CD14-positive monocyte (primary cell): Measurements from ENCODE around the gene CELF5. TPM values are rescaled to one million over a fixed set of nuclear protein-coding genes. Genes with fewer than 3 reads are reported as not detected.

ENCODE experiments used
- DNase-seq, 3 donors: peaks; one replicate each; pipeline ENCODE4 v3.0.0-alpha.2; 2011 to 2022
- H2AFZ ChIP-seq: 2 replicates; pipeline ENCODE4 v1.6.0; 2012; ENCODE audit warnings: mild to moderate bottlenecking, low read depth, low read length, inconsistent platforms; ENCODE audit not compliant: insufficient read depth, poor library complexity, severe bottlenecking
- H3K27ac ChIP-seq, 2 donors: 1 replicate in 1 of 2; 2 replicates in 1 of 2; pipeline ENCODE4 v1.5.1; 2012 to 2013; ENCODE audit warnings: low read length in 2 of 2, control low read depth in 1 of 2, inconsistent platforms in 1 of 2, low read depth in 1 of 2, mild to moderate bottlenecking in 1 of 2
- H3K27me3 ChIP-seq, 2 donors: one replicate each; pipeline versions ENCODE4 v1.6.0 to v1.6.1; 2011 to 2013; ENCODE audit warnings: low read length in 2 of 2; ENCODE audit not compliant: control insufficient read depth in 2 of 2, insufficient read depth in 2 of 2
- H3K36me3 ChIP-seq, 2 donors: replicated peaks in 1 of 2; 1 replicate in 1 of 2; 2 replicates in 1 of 2; pipeline versions ENCODE4 v1.5.1 to v1.6.1; 2012 to 2013; ENCODE audit warnings: low read length in 2 of 2, control low read depth in 1 of 2, inconsistent platforms in 1 of 2, mild to moderate bottlenecking in 1 of 2; ENCODE audit not compliant: insufficient read depth in 2 of 2, control insufficient read depth in 1 of 2
- H3K4me1 ChIP-seq, 2 donors: 1 replicate in 1 of 2; 2 replicates in 1 of 2; pipeline versions ENCODE4 v1.5.1 to v1.6.1; 2012 to 2013; ENCODE audit warnings: low read length in 2 of 2, control low read depth in 1 of 2, inconsistent platforms in 1 of 2, mild to moderate bottlenecking in 1 of 2, moderate library complexity in 1 of 2; ENCODE audit not compliant: insufficient read depth in 2 of 2, control insufficient read depth in 1 of 2
- H3K4me2 ChIP-seq: replicated peaks from 2 replicates; pipeline ENCODE3; 2012; ENCODE audit warnings: low read length, moderate library complexity, mild to moderate bottlenecking; ENCODE audit not compliant: poor library complexity, severe bottlenecking; ENCODE audit errors: extremely low read depth
- H3K4me3 ChIP-seq, 3 experiments: fragments of 200-600 bp in 1 of 3; sonication (generic) in 1 of 3; replicated peaks in 1 of 3; 1 replicate in 2 of 3; 2 replicates in 1 of 3; pipeline ENCODE4 v1.5.1; 2011 to 2013; ENCODE audit warnings: low read length in 3 of 3, mild to moderate bottlenecking in 3 of 3, control low read depth in 2 of 3, low read depth in 2 of 3, inconsistent platforms in 1 of 3, moderate library complexity in 1 of 3
- H3K79me2 ChIP-seq: 2 replicates; pipeline ENCODE4 v1.6.0; 2012; ENCODE audit warnings: mild to moderate bottlenecking, control low read depth, inconsistent platforms, low read length, moderate library complexity; ENCODE audit not compliant: insufficient read depth
- H3K9ac ChIP-seq: 2 replicates; pipeline ENCODE4 v1.6.0; 2017; ENCODE audit warnings: low read length, mild to moderate bottlenecking; ENCODE audit not compliant: insufficient read depth, poor library complexity, severe bottlenecking
- H3K9me3 ChIP-seq, 2 donors: replicated peaks in 1 of 2; 1 replicate in 1 of 2; 2 replicates in 1 of 2; pipeline versions ENCODE4 v1.5.1 to v1.6.1; 2012 to 2013; ENCODE audit warnings: low read length in 2 of 2, control low read depth in 1 of 2; ENCODE audit not compliant: control insufficient read depth in 1 of 2, insufficient read depth in 1 of 2
- H4K20me1 ChIP-seq: 2 replicates; pipeline ENCODE4 v1.6.0; 2012; ENCODE audit warnings: mild to moderate bottlenecking, low read length, control low read depth, moderate library complexity; ENCODE audit not compliant: insufficient read depth
- H3K27ac Mint-ChIP-seq, 7 donors: one replicate each; pipeline ENCODE4 v1.8.0; 2020; ENCODE audit warnings: mild to moderate bottlenecking in 7 of 7, mixed read lengths in 7 of 7, moderate library complexity in 6 of 7, inconsistent platforms in 2 of 7
- H3K27me3 Mint-ChIP-seq, 3 donors: one replicate each; pipeline ENCODE4 v1.8.0; 2021 to 2022; ENCODE audit warnings: low read depth in 3 of 3, mild to moderate bottlenecking in 3 of 3, mixed read lengths in 3 of 3, moderate library complexity in 3 of 3, inconsistent platforms in 1 of 3
- H3K36me3 Mint-ChIP-seq, 2 donors: one replicate each; pipeline ENCODE4 v1.8.0; 2020; ENCODE audit warnings: mixed read lengths in 2 of 2, inconsistent platforms in 1 of 2, mild to moderate bottlenecking in 1 of 2
- H3K4me1 Mint-ChIP-seq: one replicate; pipeline ENCODE4 v1.8.0; 2020; ENCODE audit warnings: mild to moderate bottlenecking, mixed read lengths
- H3K4me3 Mint-ChIP-seq, 2 donors: one replicate each; pipeline ENCODE4 v1.8.0; 2020; ENCODE audit warnings: mild to moderate bottlenecking in 2 of 2, mixed read lengths in 2 of 2, moderate library complexity in 1 of 2
- H3K9me3 Mint-ChIP-seq, 7 donors: one replicate each; pipeline ENCODE4 v1.8.0; 2020 to 2022; ENCODE audit warnings: mixed read lengths in 7 of 7, mild to moderate bottlenecking in 6 of 7, moderate library complexity in 6 of 7, inconsistent platforms in 2 of 7
- WGBS: methylation state at CpG from one replicate; pipeline ENCODE4 v1.1.5; 2013; ENCODE audit warnings: missing lambda C conversion rate; ENCODE audit not compliant: insufficient coverage; 5-methylcytosine and 5-hydroxymethylcytosine counted together
- intact Hi-C, 2 donors: fragments of 100-400 bp; cut with micrococcal nuclease; formaldehyde crosslinking; loops; one replicate each; pipeline versions ENCODE4 v1.15.0 to v1.15.1; 2023
- polyA plus RNA-seq, 3 donors: library from polyadenylated mRNA; depleted of rRNA in 1 of 3; unstranded in 2 of 3; stranded (reverse) in 1 of 3; fragments of 300-500 nt in 2 of 3; fragments of >200 nt in 1 of 3; fragmentation: Illumina TruSeq in 2 of 3; gene quantifications; 1 replicate in 2 of 3; 2 replicates in 1 of 3; pipeline ENCODE4 v1.2.3, GENCODE V29; 2012 to 2021
- TF ChIP-seq, protein P1 (sequence below): fragments of 200-600 bp; IDR thresholded peaks from one replicate; pipeline ENCODE4 v1.8.0; 2022; ENCODE audit warnings: antibody characterized with exemption, mild to moderate bottlenecking

The CELF5 gene
- polyA plus RNA-seq, 3 donors: not detected

DNA sequence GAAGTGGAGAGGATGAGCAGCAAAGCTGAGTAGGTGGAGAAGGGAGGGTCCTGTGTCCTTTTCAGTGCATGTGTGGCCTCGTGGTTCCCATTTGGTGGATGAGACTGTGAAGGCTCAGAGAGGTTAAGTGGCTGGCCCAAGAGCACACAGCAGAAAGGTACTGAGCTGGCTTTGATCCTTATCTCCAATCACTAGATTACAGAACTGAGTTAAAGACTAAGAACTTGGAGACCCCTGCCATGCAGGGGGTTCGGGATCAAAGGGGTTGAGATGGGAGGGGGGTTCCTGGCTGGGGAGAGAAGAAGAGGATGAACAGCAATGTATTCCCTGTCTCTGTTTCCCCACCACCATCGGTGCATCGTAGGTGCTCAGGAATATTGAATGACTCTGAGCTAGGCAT, 11.8 kb downstream of the CELF5 start:
- Mint-ChIP-seq H3K4me3 (no peak overlapping the region), H3K36me3 (no peaks in the 10 kb centered on the region), H3K27ac (no peak overlapping the region), H3K27me3 (peaks cover 9 to 13% (median 11%) of the 10 kb centered on the region in 3 donors), H3K9me3 (peaks cover 0 to 9% (median 1%) of the 10 kb centered on the region in 7 donors), H3K4me1 (no peaks in the 10 kb centered on the region)
- Histone ChIP-seq H3K9ac (no peak overlapping the region), H4K20me1 (no peaks in the 10 kb centered on the region), H2AFZ (no peak overlapping the region), H3K4me1 (no peaks in the 10 kb centered on the region), H3K9me3 (no peaks in the 10 kb centered on the region), H3K27ac (no peak overlapping the region), H3K36me3 (no peaks in the 10 kb centered on the region), H3K27me3 (no peaks in the 10 kb centered on the region), H3K4me2 (no peak overlapping the region), H3K4me3 (no peak overlapping the region), H3K79me2 (no peaks in the 10 kb centered on the region)
- DNase-seq: no peak
- 100% methylated on average over 2 of the region's 4 CpGs for WGBS
- TF ChIP-seq, protein P1, sequence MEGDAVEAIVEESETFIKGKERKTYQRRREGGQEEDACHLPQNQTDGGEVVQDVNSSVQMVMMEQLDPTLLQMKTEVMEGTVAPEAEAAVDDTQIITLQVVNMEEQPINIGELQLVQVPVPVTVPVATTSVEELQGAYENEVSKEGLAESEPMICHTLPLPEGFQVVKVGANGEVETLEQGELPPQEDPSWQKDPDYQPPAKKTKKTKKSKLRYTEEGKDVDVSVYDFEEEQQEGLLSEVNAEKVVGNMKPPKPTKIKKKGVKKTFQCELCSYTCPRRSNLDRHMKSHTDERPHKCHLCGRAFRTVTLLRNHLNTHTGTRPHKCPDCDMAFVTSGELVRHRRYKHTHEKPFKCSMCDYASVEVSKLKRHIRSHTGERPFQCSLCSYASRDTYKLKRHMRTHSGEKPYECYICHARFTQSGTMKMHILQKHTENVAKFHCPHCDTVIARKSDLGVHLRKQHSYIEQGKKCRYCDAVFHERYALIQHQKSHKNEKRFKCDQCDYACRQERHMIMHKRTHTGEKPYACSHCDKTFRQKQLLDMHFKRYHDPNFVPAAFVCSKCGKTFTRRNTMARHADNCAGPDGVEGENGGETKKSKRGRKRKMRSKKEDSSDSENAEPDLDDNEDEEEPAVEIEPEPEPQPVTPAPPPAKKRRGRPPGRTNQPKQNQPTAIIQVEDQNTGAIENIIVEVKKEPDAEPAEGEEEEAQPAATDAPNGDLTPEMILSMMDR: no peak
- intact Hi-C loops: no loop called here

DNA sequence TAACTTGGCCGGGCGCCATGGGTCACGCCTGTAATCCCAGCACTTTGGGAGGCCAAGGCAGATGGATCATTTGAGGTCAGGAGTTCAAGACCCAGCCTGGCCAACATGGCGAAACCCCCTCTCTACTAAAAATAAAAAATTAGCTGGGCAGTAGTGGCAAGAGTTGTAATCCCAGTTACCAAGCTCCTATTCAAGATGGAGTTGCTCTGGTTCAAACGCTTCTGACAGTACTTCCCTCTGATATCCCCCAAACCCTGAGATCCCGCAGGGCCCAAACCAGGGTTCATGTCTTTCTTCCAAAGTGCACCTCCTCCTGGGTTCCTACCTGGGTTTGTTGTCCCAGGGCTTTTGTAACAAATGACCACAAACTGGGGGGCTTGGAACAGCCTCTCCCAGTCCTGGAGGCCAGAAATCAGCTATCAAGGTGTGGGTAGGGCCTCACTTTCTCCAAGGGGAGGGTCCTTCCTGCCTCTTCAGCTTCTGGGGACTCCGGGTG, 13.7 kb downstream of the CELF5 start:
- Histone ChIP-seq H3K9ac (no peak overlapping the region), H3K9me3 (no peaks in the 10 kb centered on the region), H3K27me3 (no peaks in the 10 kb centered on the region), H2AFZ (no peak overlapping the region), H3K36me3 (no peaks in the 10 kb centered on the region), H3K4me1 (no peaks in the 10 kb centered on the region), H3K4me2 (no peak overlapping the region), H3K79me2 (no peaks in the 10 kb centered on the region), H4K20me1 (no peaks in the 10 kb centered on the region), H3K4me3 (no peak overlapping the region), H3K27ac (no peak overlapping the region)
- Mint-ChIP-seq H3K36me3 (no peaks in the 10 kb centered on the region), H3K4me1 (no peaks in the 10 kb centered on the region), H3K27ac (no peak overlapping the region), H3K4me3 (no peak overlapping the region), H3K9me3 (peaks cover 0 to 9% (median 1%) of the 10 kb centered on the region in 7 donors), H3K27me3 (peaks cover 8 to 13% (median 12%) of the 10 kb centered on the region in 3 donors)
- intact Hi-C loops: no loop called here
- WGBS: 100% methylated on average over 2 of the region's 7 CpGs
- no peak for DNase-seq
- TF ChIP-seq, protein P1: no peak
